HG03432 (cell line): Measurements from ENCODE around the gene RPS23.
"Not testable (repeated sequence)": the region's sequence is repeated elsewhere in the genome, so short reads cannot be mapped to it uniquely, and the experiment has no call there.

Experiments
- ATAC-seq: cut with Tn5 transposase; IDR thresholded peaks from one replicate; pipeline ENCODE4 v1.9.1; 2021; ENCODE audit warnings: mild to moderate bottlenecking, moderate library complexity; ENCODE audit not compliant: unreplicated experiment

Gene RPS23

DNA sequence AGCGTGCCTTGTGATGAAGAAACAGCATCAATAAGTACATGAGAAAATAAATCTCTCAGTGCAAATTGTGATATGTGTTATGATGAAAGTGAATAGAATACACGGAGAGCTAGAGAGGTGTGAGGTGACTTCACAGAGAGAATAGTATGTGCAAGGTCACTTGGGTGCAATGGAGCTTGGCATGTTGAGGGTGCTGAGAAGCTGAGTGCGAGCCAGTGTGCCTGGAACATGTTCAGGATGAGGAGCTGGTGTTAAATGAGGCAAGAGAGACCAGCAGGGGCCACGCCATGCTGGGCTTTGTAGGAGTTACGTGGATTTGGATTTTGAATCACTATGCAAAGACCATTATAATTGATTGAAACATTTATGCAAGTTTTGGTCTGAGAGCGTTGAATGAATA is 12.8 kb upstream of the RPS23 start:
- ATAC-seq: no peak

DNA sequence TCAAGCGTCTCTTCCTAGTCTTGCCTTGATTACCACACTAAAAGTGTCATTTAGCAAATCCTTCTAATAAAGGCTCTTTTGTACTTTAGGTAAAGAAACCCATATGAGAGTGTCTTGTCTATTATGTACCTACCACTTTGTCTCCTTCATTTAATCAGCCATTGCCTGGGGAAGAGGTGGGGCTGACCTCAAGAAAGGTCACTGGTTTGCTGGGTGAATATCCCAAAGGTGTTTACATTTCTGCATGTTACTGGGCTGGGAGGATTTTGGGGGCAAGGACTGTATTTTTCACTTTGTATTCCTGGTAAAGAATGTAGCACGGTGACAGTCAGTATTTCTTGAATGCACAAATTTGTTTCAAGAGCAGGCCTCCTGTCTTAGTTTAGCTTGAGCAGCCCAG is 11.9 kb upstream of the RPS23 start:
- no peak for ATAC-seq

GRCh38 chr5:82287625-82288024 is 9.5 kb upstream of the RPS23 start:
- no peak for ATAC-seq

- no peak for ATAC-seq
Observed at GRCh38 chr5:82285206-82285605, 7.1 kb upstream of the RPS23 start.

DNA sequence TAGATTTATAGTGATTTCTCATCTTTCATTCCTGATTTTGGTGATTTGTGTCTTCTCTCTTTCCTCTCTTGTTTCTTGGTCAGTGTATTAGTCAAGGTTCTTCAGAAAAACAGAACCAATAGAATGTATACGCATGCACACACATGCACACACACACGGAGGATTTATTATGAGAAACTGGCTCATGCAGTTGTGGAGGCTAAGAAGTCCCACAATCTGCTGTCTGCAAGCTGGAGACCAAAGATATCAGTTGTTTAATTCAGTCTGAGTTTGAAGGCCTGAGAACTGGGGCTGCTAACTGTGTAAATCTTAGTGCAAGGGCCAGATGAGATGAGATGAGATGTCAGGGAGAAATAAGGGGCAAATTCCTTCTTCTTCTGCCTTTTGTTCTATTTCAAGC is 5.7 kb upstream of the RPS23 start:
- ATAC-seq: no peak

DNA sequence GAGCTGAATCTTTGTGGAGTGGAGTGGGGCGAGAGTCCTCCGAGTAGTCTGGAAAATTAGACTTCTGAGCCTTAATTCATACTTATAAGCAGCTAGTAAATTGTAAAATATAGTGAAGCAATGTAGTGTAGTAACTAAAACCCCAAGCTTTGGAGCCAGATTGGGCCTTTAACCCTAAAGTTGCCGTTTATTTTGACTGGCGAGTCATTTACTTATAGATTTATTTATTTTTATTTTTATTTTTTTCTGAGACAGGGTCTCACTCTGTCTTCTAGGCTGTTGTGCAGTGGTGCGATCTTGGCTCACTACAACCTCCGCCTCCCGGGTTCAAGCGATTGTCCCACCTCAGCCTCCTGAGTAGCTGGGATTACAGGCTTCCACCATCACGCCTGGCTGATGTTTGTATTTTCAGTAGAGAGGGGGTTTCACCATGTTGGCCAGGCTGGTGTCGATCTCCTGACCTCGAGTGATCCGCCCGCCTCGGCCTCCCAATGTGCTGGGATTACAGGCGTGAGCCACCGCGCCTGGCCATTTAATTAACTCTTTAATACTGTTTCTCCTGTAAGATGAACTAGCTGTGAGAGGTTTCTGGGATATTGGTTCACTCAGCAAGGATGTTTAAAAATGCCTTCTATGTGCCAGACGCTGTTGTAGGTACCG is 687 bp upstream of the RPS23 start:
- no peak for ATAC-seq

DNA sequence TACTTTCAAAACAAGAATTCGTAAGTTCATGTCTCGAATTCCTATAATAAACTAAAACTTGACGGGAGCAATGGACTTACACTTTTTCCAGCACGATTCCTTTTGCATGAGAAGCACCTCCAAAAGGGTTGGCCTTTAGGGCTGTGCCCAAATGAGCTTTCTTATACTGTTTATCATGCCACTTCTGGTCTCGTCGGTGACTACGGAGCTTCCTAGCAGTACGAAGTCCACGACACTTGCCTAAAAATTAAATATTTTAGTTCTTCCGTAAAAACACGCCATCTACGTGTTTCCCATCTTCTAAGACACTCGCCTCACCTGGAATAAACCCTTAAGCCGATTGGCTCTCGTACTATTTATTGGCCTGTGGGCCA is 554 bp downstream of the RPS23 start:
- no peak for ATAC-seq

GRCh38 chr5:82276800-82277612 is 1.1 kb downstream of the RPS23 start:
- ATAC-seq: no peak

GRCh38 chr5:82275216-82275664 is 2.9 kb downstream of the RPS23 start:
- no peak for ATAC-seq

DNA sequence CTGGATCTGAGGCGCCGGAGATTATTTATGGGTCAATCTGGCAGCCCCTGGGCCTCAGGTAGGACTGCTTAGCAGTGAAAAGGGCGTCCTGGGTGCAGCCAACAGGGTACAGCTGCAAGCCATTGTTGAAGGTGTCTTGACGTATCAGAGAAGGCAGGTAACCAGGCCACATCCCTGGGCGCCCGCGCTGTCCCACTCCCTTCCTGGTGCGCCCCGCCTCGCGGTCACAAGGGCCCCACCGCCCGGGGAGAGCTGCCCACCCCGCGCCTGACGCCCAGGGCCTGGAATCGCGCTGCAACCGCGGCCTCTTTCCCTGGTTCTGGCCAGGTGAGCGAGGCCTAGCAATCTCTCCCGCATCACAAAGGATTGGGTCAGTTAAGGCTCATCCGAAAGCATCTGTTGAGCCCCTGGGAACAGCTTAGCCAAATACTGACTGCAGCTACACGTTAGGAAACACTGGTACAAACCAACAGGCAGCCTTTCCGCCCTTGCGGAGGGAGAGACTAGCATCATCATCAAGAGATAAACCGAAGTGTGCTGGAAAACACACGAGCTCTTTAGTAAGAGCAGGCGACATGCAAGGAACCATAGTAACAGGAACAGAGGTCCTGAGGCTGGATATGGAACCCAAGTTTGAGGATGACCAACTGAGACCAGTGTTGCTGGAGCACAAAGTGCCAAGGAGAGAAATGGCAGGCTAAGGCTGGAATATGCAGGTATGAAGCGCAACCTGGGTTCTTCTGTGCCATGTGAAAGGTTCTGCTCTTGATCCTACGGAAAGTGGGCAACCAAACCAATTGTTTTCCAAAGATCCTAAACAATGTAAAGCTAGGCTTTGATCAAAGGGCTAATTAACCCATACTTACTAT is 3.6 kb downstream of the RPS23 start:
- no peak for ATAC-seq

GRCh38 chr5:82273426-82273825 is 4.7 kb downstream of the RPS23 start:
- ATAC-seq: not testable (repeated sequence)

- ATAC-seq: not testable (repeated sequence)
Observed at GRCh38 chr5:82272571-82273356, 5.4 kb downstream of the RPS23 start.

- not testable (repeated sequence) for ATAC-seq
Observed at GRCh38 chr5:82269363-82269762, 8.8 kb downstream of the RPS23 start.

GRCh38 chr5:82267297-82267933 is 10.7 kb downstream of the RPS23 start:
- ATAC-seq: not testable (repeated sequence)

- no peak for ATAC-seq
Observed at GRCh38 chr5:82265047-82265446, 13.1 kb downstream of the RPS23 start.

DNA sequence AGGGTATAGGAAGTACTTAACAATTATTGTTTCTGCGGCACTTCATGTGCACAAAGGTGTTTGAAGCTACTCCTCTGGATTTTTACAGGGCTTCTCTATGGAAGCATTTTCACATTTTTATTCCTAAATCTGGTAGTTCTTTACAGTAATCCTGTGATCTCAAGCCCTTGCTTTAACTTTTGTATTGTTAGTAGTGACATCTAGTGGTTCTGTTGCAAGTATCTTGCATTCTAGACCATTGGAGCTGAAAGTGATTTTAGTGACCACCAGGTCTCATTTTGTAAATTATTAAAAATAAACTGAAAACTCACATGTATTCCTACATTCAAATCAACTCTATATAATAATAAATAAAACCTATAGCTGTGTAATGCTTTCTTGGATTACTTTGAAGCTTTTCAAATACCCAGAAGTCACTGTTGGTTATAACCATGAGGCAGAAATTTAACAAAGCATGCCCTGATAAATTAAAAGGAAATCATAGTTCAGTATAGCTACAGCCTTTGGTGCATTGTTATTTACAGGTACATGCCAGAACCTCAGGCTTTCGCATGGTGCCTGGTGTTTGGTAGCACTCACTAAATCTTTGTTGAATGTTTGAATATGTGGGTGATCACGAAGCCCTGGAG is 18.9 kb downstream of the RPS23 start:
- ATAC-seq: peak; percentile 47

- no peak for ATAC-seq
Observed at GRCh38 chr5:82257729-82258128, 20.4 kb downstream of the RPS23 start.

GRCh38 chr5:82257247-82257646 is 20.9 kb downstream of the RPS23 start:
- ATAC-seq: no peak

GRCh38 chr5:82255844-82256243 is 22.3 kb downstream of the RPS23 start:
- ATAC-seq: no peak

GRCh38 chr5:82252744-82253143 is 25.4 kb downstream of the RPS23 start:
- ATAC-seq: no peak
